Astrocyte (in vitro differentiated cells and primary cell): ENCODE results near the gene CLOCK. TPM values are rescaled to one million over a fixed set of nuclear protein-coding genes. Genes with fewer than 3 reads are reported as not detected.
A peak's percentile ranks its signal among the peaks of the same experiment; 100 is the strongest.

Experiments
- DNase-seq: peaks from one replicate; pipeline ENCODE4 v3.0.0-alpha.2; 2010; ENCODE audit warnings: low read depth
- FAIRE-seq: peaks from 2 replicates; lab custom pipeline; 2011; peaks lifted over from hg19 to GRCh38; lab: Jason Lieb, UNC
- H2AFZ ChIP-seq: 2 replicates; pipeline ENCODE4 v1.6.0; 2012; ENCODE audit warnings: low read depth, low read length, inconsistent platforms
- H3K27ac ChIP-seq: 2 replicates; pipeline ENCODE4 v1.5.1; 2011; ENCODE audit warnings: low read depth, low read length, inconsistent platforms
- H3K27me3 ChIP-seq: 2 replicates; pipeline ENCODE4 v1.6.0; 2011; ENCODE audit warnings: low read length, inconsistent platforms; ENCODE audit not compliant: insufficient read depth
- H3K36me3 ChIP-seq: 2 replicates; pipeline ENCODE4 v1.5.1; 2011; ENCODE audit warnings: low read length, inconsistent platforms; ENCODE audit not compliant: insufficient read depth
- H3K4me1 ChIP-seq: 2 replicates; pipeline ENCODE4 v1.5.1; 2011; ENCODE audit warnings: low read length, inconsistent platforms; ENCODE audit not compliant: insufficient read depth
- H3K4me2 ChIP-seq: 2 replicates; pipeline ENCODE4 v1.6.0; 2012; ENCODE audit warnings: low read length, inconsistent platforms
- H3K4me3 ChIP-seq: 2 replicates; pipeline ENCODE4 v1.5.1; 2011; ENCODE audit warnings: low read depth, mild to moderate bottlenecking, low read length, inconsistent platforms; ENCODE audit not compliant: insufficient read depth
- H3K79me2 ChIP-seq: 2 replicates; pipeline ENCODE4 v1.6.0; 2012; ENCODE audit warnings: mild to moderate bottlenecking, low read length, inconsistent platforms; ENCODE audit not compliant: insufficient read depth
- H3K9ac ChIP-seq: 2 replicates; pipeline ENCODE4 v1.6.0; 2012; ENCODE audit warnings: mild to moderate bottlenecking, low read length, inconsistent platforms
- H3K9me3 ChIP-seq: 2 replicates; pipeline ENCODE4 v1.5.1; 2012; ENCODE audit warnings: low read depth, mild to moderate bottlenecking, low read length, inconsistent platforms; ENCODE audit not compliant: insufficient read depth
- H4K20me1 ChIP-seq: 2 replicates; pipeline ENCODE4 v1.6.0; 2012; ENCODE audit warnings: low read length, inconsistent platforms; ENCODE audit not compliant: insufficient read depth
- H3K27ac Mint-ChIP-seq: one replicate; pipeline ENCODE4 v1.8.0; 2021; ENCODE audit warnings: mild to moderate bottlenecking, mixed read lengths; ENCODE audit not compliant: unreplicated experiment
- H3K27me3 Mint-ChIP-seq: one replicate; pipeline ENCODE4 v1.8.0; 2021; ENCODE audit warnings: low read depth, mixed read lengths; ENCODE audit not compliant: unreplicated experiment
- H3K36me3 Mint-ChIP-seq: one replicate; pipeline ENCODE4 v1.8.0; 2021; ENCODE audit warnings: low read depth, mixed read lengths; ENCODE audit not compliant: unreplicated experiment
- H3K4me1 Mint-ChIP-seq: one replicate; pipeline ENCODE4 v1.8.0; 2021; ENCODE audit warnings: low read depth, mixed read lengths; ENCODE audit not compliant: unreplicated experiment
- H3K4me3 Mint-ChIP-seq: one replicate; pipeline ENCODE4 v1.8.0; 2021; ENCODE audit warnings: mild to moderate bottlenecking, moderate library complexity, mixed read lengths; ENCODE audit not compliant: unreplicated experiment
- H3K9me3 Mint-ChIP-seq: one replicate; pipeline ENCODE4 v1.8.0; 2021; ENCODE audit warnings: mild to moderate bottlenecking, mixed read lengths; ENCODE audit not compliant: unreplicated experiment
- CTCF ChIP-seq: IDR thresholded peaks from 2 replicates; pipeline ENCODE4 v1.5.1; 2011; ENCODE audit warnings: low read depth, mild to moderate bottlenecking, inconsistent platforms, low read length, moderate library complexity; ENCODE audit not compliant: insufficient read depth
- EZH2 ChIP-seq: IDR thresholded peaks from 2 replicates; pipeline ENCODE4 v1.6.1; 2012; ENCODE audit warnings: mild to moderate bottlenecking, low read length, inconsistent platforms; ENCODE audit not compliant: insufficient read depth
- total RNA-seq: library from RNA; stranded (reverse); gene quantifications from 2 replicates; pipeline ENCODE4 v1.2.1, GENCODE V29; 2021

The CLOCK gene
- total RNA-seq, 1 donor from 2014 or later = 20.4 TPM

- Histone ChIP-seq H3K27ac (no peak overlapping the region), H3K36me3 (peaks cover 25% of the 10 kb centered on the region), H3K79me2 (no peaks in the 10 kb centered on the region), H4K20me1 (peaks cover 10% of the 10 kb centered on the region), H3K4me1 (peaks cover 4% of the 10 kb centered on the region), H2AFZ (no peak overlapping the region), H3K27me3 (no peaks in the 10 kb centered on the region), H3K9ac (no peak overlapping the region), H3K4me2 (no peak overlapping the region), H3K4me3 (no peak overlapping the region), H3K9me3 (no peaks in the 10 kb centered on the region)
- Mint-ChIP-seq H3K36me3 (peaks cover 3% of the 10 kb centered on the region), H3K27me3 (no peaks in the 10 kb centered on the region), H3K4me1 (peaks cover 34% of the 10 kb centered on the region), H3K9me3 (no peaks in the 10 kb centered on the region), H3K27ac (peak overlapping the region; percentile 73), H3K4me3 (no peak overlapping the region)
- FAIRE-seq = peak; percentile 5
- TF ChIP-seq CTCF (no peak), EZH2 (no peak)
- no peak for DNase-seq
Observed at GRCh38 chr4:55438314-55438713, 108.4 kb downstream of the CLOCK start.

- no peaks in the 10 kb centered on the region for H3K27me3 Mint-ChIP-seq
- H3K27ac ChIP-seq = no peak overlapping the region
- H3K9me3 ChIP-seq = no peaks in the 10 kb centered on the region
- no peak for DNase-seq
- H3K4me1 ChIP-seq = peaks cover 4% of the 10 kb centered on the region
- no peaks in the 10 kb centered on the region for H3K27me3 ChIP-seq
- no peak overlapping the region for H3K4me2 ChIP-seq
- H4K20me1 ChIP-seq = peaks cover 10% of the 10 kb centered on the region
- H3K36me3 Mint-ChIP-seq = peaks cover 3% of the 10 kb centered on the region
- no peaks in the 10 kb centered on the region for H3K9me3 Mint-ChIP-seq
- H2AFZ ChIP-seq = no peak overlapping the region
- peaks cover 28% of the 10 kb centered on the region for H3K36me3 ChIP-seq
- H3K79me2 ChIP-seq = no peaks in the 10 kb centered on the region
- H3K4me3 ChIP-seq = no peak overlapping the region
- no peak overlapping the region for H3K4me3 Mint-ChIP-seq
- peaks cover 31% of the 10 kb centered on the region for H3K4me1 Mint-ChIP-seq
- no peak for FAIRE-seq
- H3K9ac ChIP-seq = no peak overlapping the region
- TF ChIP-seq CTCF (no peak), EZH2 (no peak)
- H3K27ac Mint-ChIP-seq = peak overlapping the region; percentile 73
Observed at GRCh38 chr4:55437823-55438222, 108.9 kb downstream of the CLOCK start.

GRCh38 chr4:55437356-55437796 lies 109.3 kb downstream of the CLOCK start:
- no peak overlapping the region for H3K4me3 Mint-ChIP-seq
- no peak for FAIRE-seq
- H3K36me3 ChIP-seq = peaks cover 28% of the 10 kb centered on the region
- H3K4me3 ChIP-seq = no peak overlapping the region
- TF ChIP-seq CTCF (no peak), EZH2 (no peak)
- no peak overlapping the region for H3K27ac ChIP-seq
- no peaks in the 10 kb centered on the region for H3K9me3 ChIP-seq
- H3K27ac Mint-ChIP-seq = no peak overlapping the region
- H3K9ac ChIP-seq = no peak overlapping the region
- H3K4me1 Mint-ChIP-seq = peaks cover 26% of the 10 kb centered on the region
- no peaks in the 10 kb centered on the region for H3K79me2 ChIP-seq
- H4K20me1 ChIP-seq = peaks cover 10% of the 10 kb centered on the region
- DNase-seq = peak; percentile 49
- H3K4me2 ChIP-seq = no peak overlapping the region
- H3K9me3 Mint-ChIP-seq = no peaks in the 10 kb centered on the region
- H3K27me3 Mint-ChIP-seq = no peaks in the 10 kb centered on the region
- no peak overlapping the region for H2AFZ ChIP-seq
- no peaks in the 10 kb centered on the region for H3K27me3 ChIP-seq
- peaks cover 4% of the 10 kb centered on the region for H3K4me1 ChIP-seq
- peaks cover 3% of the 10 kb centered on the region for H3K36me3 Mint-ChIP-seq
